Esophagus squamous epithelium (tissue), 5 donors: Measurements from ENCODE around the gene JADE1. TPM values are rescaled to one million over a fixed set of nuclear protein-coding genes. Genes with fewer than 3 reads are reported as not detected.

Source experiments
- DNase-seq: peaks from one replicate; lab custom pipeline; 2025; lab: John Stamatoyannopoulos, UW
- H3K27ac ChIP-seq, 4 donors: fragments of 200-600 bp; sonication (generic); one replicate each; pipeline ENCODE4 v1.5.1; 2016 to 2019; ENCODE audit warnings: mild to moderate bottlenecking in 1 of 4
- H3K27me3 ChIP-seq, 4 donors: fragments of 200-600 bp; sonication (generic); 1 replicate in 3 of 4; 2 replicates in 1 of 4; pipeline versions ENCODE4 v1.5.1 to v1.6.0; 2017 to 2021; ENCODE audit warnings: antibody characterized with exemption in 1 of 4
- H3K36me3 ChIP-seq, 3 donors: fragments of 200-600 bp; sonication (generic); one replicate each; pipeline ENCODE4 v1.5.1; 2016 to 2019
- H3K4me1 ChIP-seq, 3 donors: fragments of 200-600 bp; sonication (generic); one replicate each; pipeline ENCODE4 v1.5.1; 2017 to 2019
- H3K4me3 ChIP-seq, 4 donors: fragments of 200-600 bp; sonication (generic); 1 replicate in 3 of 4; 2 replicates in 1 of 4; pipeline ENCODE4 v1.5.1; 2016 to 2019; ENCODE audit warnings: mild to moderate bottlenecking in 2 of 4, moderate library complexity in 1 of 4
- H3K9me3 ChIP-seq, 3 donors: fragments of 200-600 bp; sonication (generic); one replicate each; pipeline ENCODE4 v1.5.1; 2016 to 2019
- POLR2A ChIP-seq, 4 donors: fragments of 450-650 bp; IDR thresholded peaks; one replicate each; pipeline ENCODE4 v1.6.1; 2017; ENCODE audit warnings: antibody characterized with exemption in 4 of 4, mild to moderate bottlenecking in 4 of 4, moderate library complexity in 3 of 4
- WGBS, 2 donors: methylation state at CpG; one replicate each; pipeline ENCODE4 v1.1.5; 2018; 5-methylcytosine and 5-hydroxymethylcytosine counted together
- intact Hi-C: fragments of 100-400 bp; cut with DNase I; formaldehyde crosslinking; loops from one replicate; pipeline ENCODE4 v1.15.0; 2022
- total RNA-seq, 4 donors: library from RNA; depleted of rRNA; stranded (reverse); fragments of >200 nt; gene quantifications; one replicate each; pipeline ENCODE4 v1.1.0, GENCODE V29; 2016
- TF ChIP-seq, protein P1 (sequence below), 6 experiments: fragments of 450-650 bp in 4 of 6; fragments of 200-600 bp in 2 of 6; sonication (generic) in 2 of 6; IDR thresholded peaks; one replicate each; pipeline ENCODE4 v1.5.1; 2016 to 2019; ENCODE audit warnings: antibody characterized with exemption in 6 of 6, mild to moderate bottlenecking in 4 of 6, moderate library complexity in 4 of 6
- donor health status: DM: yes; HTN: yes; CAD: no.

Gene JADE1
- total RNA-seq, 4 donors from 2014 or later, result 3.6 to 27.1 (median 8.3) TPM

DNA sequence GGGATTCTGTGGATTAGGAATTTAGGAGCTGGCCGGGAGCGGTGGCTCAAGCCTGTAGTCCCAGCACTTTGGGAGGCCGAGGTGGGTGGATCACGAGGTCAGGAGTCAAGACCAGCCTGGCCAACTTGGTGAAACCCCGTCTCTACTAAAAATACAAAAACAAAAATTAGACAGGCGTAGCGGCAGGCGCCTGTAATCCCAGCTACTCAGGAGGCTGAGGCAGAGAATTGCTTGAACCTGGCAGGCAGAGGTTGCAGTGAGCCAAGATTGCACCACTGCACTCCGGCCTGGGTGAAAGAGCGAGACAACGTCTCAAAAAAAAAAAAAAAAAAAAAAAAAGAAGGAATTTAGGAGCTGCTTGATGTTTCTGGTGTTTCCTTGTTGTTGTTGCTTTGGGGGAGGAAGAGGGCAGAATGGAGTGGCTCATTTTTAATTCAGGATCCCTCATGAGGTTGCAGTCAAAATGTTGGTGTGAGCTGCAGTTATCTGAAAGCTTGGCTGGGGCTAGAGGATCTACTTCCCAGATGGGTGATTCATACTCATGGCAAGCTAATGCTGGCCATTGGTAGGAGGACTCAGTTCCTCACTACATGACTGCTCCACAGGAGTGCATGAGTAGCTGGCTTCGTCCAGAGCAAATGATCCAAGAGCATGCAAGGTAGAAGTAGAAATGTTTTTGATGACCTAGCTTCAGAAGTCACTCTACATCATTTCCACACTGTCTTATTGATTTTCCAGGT lies 26.5 kb upstream of the JADE1 start:
- Histone ChIP-seq H3K9me3 (no peaks in the 10 kb centered on the region), H3K27me3 (no peaks in the 10 kb centered on the region), H3K4me1 (no peaks in the 10 kb centered on the region), H3K4me3 (no peak overlapping the region), H3K27ac (no peak overlapping the region), H3K36me3 (no peaks in the 10 kb centered on the region)
- no peak for TF ChIP-seq POLR2A (IDR thresholded peaks at IDR 0.05)
- TF ChIP-seq, protein P1, sequence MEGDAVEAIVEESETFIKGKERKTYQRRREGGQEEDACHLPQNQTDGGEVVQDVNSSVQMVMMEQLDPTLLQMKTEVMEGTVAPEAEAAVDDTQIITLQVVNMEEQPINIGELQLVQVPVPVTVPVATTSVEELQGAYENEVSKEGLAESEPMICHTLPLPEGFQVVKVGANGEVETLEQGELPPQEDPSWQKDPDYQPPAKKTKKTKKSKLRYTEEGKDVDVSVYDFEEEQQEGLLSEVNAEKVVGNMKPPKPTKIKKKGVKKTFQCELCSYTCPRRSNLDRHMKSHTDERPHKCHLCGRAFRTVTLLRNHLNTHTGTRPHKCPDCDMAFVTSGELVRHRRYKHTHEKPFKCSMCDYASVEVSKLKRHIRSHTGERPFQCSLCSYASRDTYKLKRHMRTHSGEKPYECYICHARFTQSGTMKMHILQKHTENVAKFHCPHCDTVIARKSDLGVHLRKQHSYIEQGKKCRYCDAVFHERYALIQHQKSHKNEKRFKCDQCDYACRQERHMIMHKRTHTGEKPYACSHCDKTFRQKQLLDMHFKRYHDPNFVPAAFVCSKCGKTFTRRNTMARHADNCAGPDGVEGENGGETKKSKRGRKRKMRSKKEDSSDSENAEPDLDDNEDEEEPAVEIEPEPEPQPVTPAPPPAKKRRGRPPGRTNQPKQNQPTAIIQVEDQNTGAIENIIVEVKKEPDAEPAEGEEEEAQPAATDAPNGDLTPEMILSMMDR (IDR thresholded peaks at IDR 0.05), result no peak
- 72 to 79% methylated on average over 11 to 12 of the region's 12 CpGs for WGBS, 2 donors
- intact Hi-C loops, result no loop called here
- DNase-seq, result no peak

DNA sequence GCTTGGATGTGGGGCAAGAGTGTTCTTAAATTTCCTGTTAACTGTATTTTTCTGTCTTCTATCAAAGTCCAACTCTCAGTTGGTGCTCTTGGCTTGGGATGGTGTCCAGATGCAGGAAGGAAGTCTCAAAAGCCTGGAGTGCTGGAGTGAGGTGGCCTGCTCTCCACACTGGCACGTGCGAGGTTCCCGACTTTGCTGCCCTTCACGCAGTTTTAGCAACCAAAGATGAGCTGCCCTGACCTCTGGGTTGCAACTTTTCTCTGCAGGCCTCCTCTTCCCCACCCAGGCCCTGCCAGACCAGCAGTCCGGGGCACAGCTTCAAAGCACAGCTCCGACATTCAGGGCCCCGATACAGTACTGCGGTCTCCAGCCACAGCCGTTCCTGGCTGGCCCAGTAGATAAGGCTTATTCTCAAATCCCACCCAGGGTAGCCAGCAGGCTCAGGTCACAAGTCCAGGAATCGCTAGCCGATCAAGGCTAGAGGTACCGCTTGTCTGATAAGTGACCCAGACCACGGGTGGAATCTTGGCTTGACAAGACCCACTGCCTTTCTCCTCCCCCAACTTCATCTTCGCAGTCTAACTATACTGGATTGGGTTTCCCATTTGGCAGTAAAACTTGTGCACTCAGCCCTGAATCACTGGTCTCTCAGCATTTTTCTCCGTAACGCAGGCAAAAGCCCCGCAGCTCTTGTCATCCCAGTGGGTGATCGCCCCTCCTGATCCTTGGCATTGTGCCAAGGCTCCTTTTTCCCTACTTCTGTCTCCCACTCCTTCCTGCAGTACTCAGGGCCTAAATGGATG lies 21.8 kb upstream of the JADE1 start:
- DNase-seq, result no peak
- no peak for TF ChIP-seq POLR2A (IDR thresholded peaks at IDR 0.05)
- TF ChIP-seq, protein P1 (IDR thresholded peaks at IDR 0.05), result no peak
- Histone ChIP-seq H3K27ac (no peak overlapping the region), H3K27me3 (no peaks in the 10 kb centered on the region), H3K4me3 (no peak overlapping the region), H3K9me3 (no peaks in the 10 kb centered on the region), H3K4me1 (no peaks in the 10 kb centered on the region), H3K36me3 (no peaks in the 10 kb centered on the region)
- 80 to 83% methylated on average over 15 of the region's 18 CpGs for WGBS, 2 donors
- intact Hi-C loops, result no loop called here

DNA sequence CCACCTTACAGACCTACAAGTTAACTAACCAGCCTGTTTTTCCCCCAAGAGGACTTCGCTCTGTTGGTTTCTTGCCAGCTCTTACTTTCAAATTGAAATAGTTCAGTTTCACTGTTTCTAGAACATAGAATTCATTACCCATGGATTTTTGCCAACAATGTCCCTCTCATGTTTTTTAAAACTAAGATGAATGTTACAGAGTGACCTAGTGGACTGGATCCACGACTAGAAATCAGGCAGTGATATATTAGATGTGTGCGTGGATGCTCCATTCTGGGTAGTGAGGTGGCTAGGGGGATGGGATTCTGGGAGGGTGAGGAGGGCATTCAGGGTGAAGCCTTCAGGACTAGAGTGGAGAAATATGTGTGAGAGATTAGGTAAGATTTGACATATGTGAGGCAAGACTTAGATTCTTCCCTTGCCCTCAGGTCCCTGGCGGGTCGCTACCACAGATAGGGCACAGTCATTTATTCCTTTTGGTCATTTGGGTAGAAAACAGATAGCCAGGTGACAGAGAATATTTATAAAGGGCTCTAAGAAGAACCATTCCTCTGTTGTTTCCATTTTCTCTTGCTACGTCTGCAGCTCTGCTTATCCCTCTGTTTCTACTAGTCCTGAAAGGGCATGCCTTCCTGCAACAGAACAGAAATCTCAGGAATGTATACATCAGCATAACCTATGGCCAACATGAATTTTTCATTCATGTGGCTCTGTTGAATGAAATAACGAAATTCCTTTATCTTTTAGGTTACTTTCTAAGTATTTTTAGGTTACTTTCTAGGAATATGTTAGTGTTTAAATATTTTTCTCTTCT lies 15.4 kb upstream of the JADE1 start:
- WGBS, 2 donors, result 64 to 67% methylated on average over 7 of the region's 7 CpGs
- Histone ChIP-seq H3K4me3 (no peak overlapping the region), H3K9me3 (no peaks in the 10 kb centered on the region), H3K27me3 (no peaks in the 10 kb centered on the region), H3K27ac (no peak overlapping the region), H3K4me1 (no peaks in the 10 kb centered on the region), H3K36me3 (no peaks in the 10 kb centered on the region)
- no peak for DNase-seq
- intact Hi-C loops, result no loop called here
- TF ChIP-seq, protein P1 (IDR thresholded peaks at IDR 0.05), result no peak
- no peak for TF ChIP-seq POLR2A (IDR thresholded peaks at IDR 0.05)

DNA sequence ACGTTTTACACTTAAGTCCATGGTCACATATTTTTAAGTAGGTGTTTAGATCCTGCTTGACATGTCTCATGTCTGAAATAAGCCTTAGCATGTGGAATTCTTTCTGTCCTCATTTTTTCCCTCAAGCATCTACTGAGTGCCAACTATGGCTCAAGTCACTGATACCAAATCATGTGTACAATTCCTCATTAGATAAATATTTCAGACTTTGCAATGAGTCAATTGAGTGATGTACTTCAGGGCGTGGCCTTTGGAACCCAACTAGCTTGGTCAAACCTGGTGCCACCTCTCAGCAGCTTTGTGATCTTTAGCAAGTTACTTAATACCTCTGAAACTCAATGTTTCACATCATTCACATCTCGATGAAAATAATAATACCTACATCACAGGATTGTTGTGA lies 12.6 kb upstream of the JADE1 start:
- no peak for DNase-seq
- intact Hi-C loops, result no loop called here
- Histone ChIP-seq H3K4me3 (no peak overlapping the region), H3K9me3 (no peaks in the 10 kb centered on the region), H3K36me3 (no peaks in the 10 kb centered on the region), H3K27me3 (no peaks in the 10 kb centered on the region), H3K4me1 (no peaks in the 10 kb centered on the region), H3K27ac (no peak overlapping the region)
- no peak for TF ChIP-seq POLR2A (IDR thresholded peaks at IDR 0.05)
- TF ChIP-seq, protein P1 (IDR thresholded peaks at IDR 0.05), result no peak
- WGBS, 2 donors, result 66 to 72% methylated on average over 3 of the region's 3 CpGs
